ENCODE results near the gene DZIP1L.

- no peak for TF ChIP-seq POLR2A (IDR thresholded peaks at IDR 0.05; ENCODE audit: low read depth, low read length)
- no peak for TF ChIP-seq TAF1 (IDR thresholded peaks at IDR 0.05; ENCODE audit: borderline replicate concordance, low read depth, low read length)
These were observed 83.9 kb downstream of the DZIP1L start for GRCh38 chr3:138031536-138031935.

Measured in GM12892 (cell line).